DOHH2 (cell line): ENCODE results near the gene AIFM1.
A peak's percentile ranks its signal among the peaks of the same experiment; 100 is the strongest.

ENCODE experiments used
- H3F3A ChIP-seq: fragments of 200-600 bp; sonication (generic), shearing (Covaris generic); 2 replicates; pipeline ENCODE4 v1.6.0; 2016; ENCODE audit warnings: antibody characterized with exemption, mild to moderate bottlenecking; ENCODE audit not compliant: control insufficient read depth, insufficient read depth
- H3K27ac ChIP-seq: fragments of 200-600 bp; sonication (generic); 2 replicates; pipeline ENCODE4 v1.5.1; 2014; ENCODE audit warnings: low read depth, mild to moderate bottlenecking, low read length, moderate library complexity
- H3K27me3 ChIP-seq: fragments of 200-600 bp; sonication (generic); 2 replicates; pipeline ENCODE4 v1.6.1; 2014; ENCODE audit warnings: mild to moderate bottlenecking, low read length, mixed read lengths; ENCODE audit not compliant: control insufficient read depth
- H3K36me3 ChIP-seq: fragments of 200-600 bp; sonication (generic); 2 replicates; pipeline ENCODE4 v1.6.1; 2014; ENCODE audit warnings: mild to moderate bottlenecking, low read length, moderate library complexity, mixed read lengths; ENCODE audit not compliant: control insufficient read depth
- H3K4me1 ChIP-seq: fragments of 200-600 bp; sonication (generic); 2 replicates; pipeline ENCODE4 v1.6.1; 2014; ENCODE audit warnings: mild to moderate bottlenecking, low read length, mixed read lengths; ENCODE audit not compliant: control insufficient read depth
- H3K4me2 ChIP-seq: fragments of 200-600 bp; sonication (generic); 2 replicates; pipeline ENCODE4 v1.6.0; 2014; ENCODE audit warnings: mild to moderate bottlenecking, low read length, moderate library complexity
- H3K4me3 ChIP-seq: fragments of 200-600 bp; sonication (generic); 2 replicates; pipeline ENCODE4 v1.5.1; 2014; ENCODE audit warnings: mild to moderate bottlenecking, low read length, mixed read lengths
- H3K79me2 ChIP-seq: fragments of 200-600 bp; sonication (generic); 2 replicates; pipeline ENCODE4 v1.6.1; 2014; ENCODE audit warnings: mild to moderate bottlenecking, low read length, mixed read lengths; ENCODE audit not compliant: control insufficient read depth
- H3K9me2 ChIP-seq: fragments of 200-600 bp; sonication (generic); replicated peaks from 2 replicates; pipeline ENCODE4 v1.6.1; 2014; ENCODE audit warnings: mild to moderate bottlenecking, low read length, mixed read lengths; ENCODE audit not compliant: control insufficient read depth
- H3K9me3 ChIP-seq: fragments of 200-600 bp; sonication (generic); 2 replicates; pipeline ENCODE4 v1.6.1; 2014; ENCODE audit warnings: antibody characterized with exemption, low read length, mixed read lengths; ENCODE audit not compliant: control insufficient read depth, insufficient read depth
- H4K20me1 ChIP-seq: fragments of 200-600 bp; sonication (generic); 2 replicates; pipeline ENCODE4 v1.6.0; 2014; ENCODE audit warnings: low read depth, mild to moderate bottlenecking, antibody characterized with exemption, low read length, moderate library complexity; ENCODE audit not compliant: control insufficient read depth, insufficient read depth
- CTCF ChIP-seq: fragments of 200-600 bp; sonication (generic); IDR thresholded peaks from one replicate; pipeline ENCODE4 v1.5.1; 2014; ENCODE audit warnings: antibody characterized with exemption, mild to moderate bottlenecking, low read depth, low read length; ENCODE audit not compliant: poor library complexity, severe bottlenecking
- EZH2phosphoT487 ChIP-seq: fragments of 200-600 bp; sonication (generic); IDR thresholded peaks from 2 replicates; pipeline ENCODE4 v1.6.1; 2017; ENCODE audit warnings: borderline replicate concordance, mild to moderate bottlenecking, antibody characterized with exemption, low read length, moderate library complexity, mixed read lengths

The AIFM1 gene

GRCh38 chrX:130176942-130177341 is 11.3 kb upstream of the AIFM1 start:
- no peaks in the 10 kb centered on the region for H4K20me1 ChIP-seq
- no peak for TF ChIP-seq EZH2phosphoT487
- no peak for TF ChIP-seq CTCF
- peaks cover 65% of the 10 kb centered on the region for H3K36me3 ChIP-seq
- no peaks in the 10 kb centered on the region for H3K27me3 ChIP-seq
- H3K9me2 ChIP-seq = no peaks in the 10 kb centered on the region
- peak overlapping the region; percentile 94 for H3K4me2 ChIP-seq
- peaks cover 22% of the 10 kb centered on the region for H3F3A ChIP-seq
- H3K4me3 ChIP-seq = peak overlapping the region; percentile 61
- H3K79me2 ChIP-seq = peaks cover 92% of the 10 kb centered on the region
- no peaks in the 10 kb centered on the region for H3K9me3 ChIP-seq
- peak overlapping the region; percentile 89 for H3K27ac ChIP-seq
- peaks cover 72% of the 10 kb centered on the region for H3K4me1 ChIP-seq

- peaks cover 22% of the 10 kb centered on the region for H3F3A ChIP-seq
- H3K9me3 ChIP-seq = no peaks in the 10 kb centered on the region
- H3K4me3 ChIP-seq = peak overlapping the region; percentile 61
- peaks cover 66% of the 10 kb centered on the region for H3K36me3 ChIP-seq
- no peaks in the 10 kb centered on the region for H3K27me3 ChIP-seq
- no peak for TF ChIP-seq CTCF
- TF ChIP-seq EZH2phosphoT487 = no peak
- H4K20me1 ChIP-seq = no peaks in the 10 kb centered on the region
- peaks cover 69% of the 10 kb centered on the region for H3K4me1 ChIP-seq
- H3K4me2 ChIP-seq = peak overlapping the region; percentile 94
- peak overlapping the region; percentile 89 for H3K27ac ChIP-seq
- no peaks in the 10 kb centered on the region for H3K9me2 ChIP-seq
- peaks cover 94% of the 10 kb centered on the region for H3K79me2 ChIP-seq
Observed at GRCh38 chrX:130176354-130176776, 10.7 kb upstream of the AIFM1 start.

- Histone ChIP-seq H3K9me2 (no peaks in the 10 kb centered on the region), H3K79me2 (peaks cover 86% of the 10 kb centered on the region), H3K36me3 (peaks cover 64% of the 10 kb centered on the region), H3K27me3 (no peaks in the 10 kb centered on the region), H3K27ac (peak overlapping the region; percentile 89), H3F3A (peaks cover 17% of the 10 kb centered on the region), H3K4me2 (peak overlapping the region; percentile 94), H3K9me3 (no peaks in the 10 kb centered on the region), H3K4me1 (peaks cover 67% of the 10 kb centered on the region), H3K4me3 (peak overlapping the region; percentile 81), H4K20me1 (no peaks in the 10 kb centered on the region)
- TF ChIP-seq CTCF (no peak), EZH2phosphoT487 (no peak)
Observed at GRCh38 chrX:130174937-130175336, 9.3 kb upstream of the AIFM1 start.
